ENCODE data around the gene SLC6A15.

Gene SLC6A15

DNA sequence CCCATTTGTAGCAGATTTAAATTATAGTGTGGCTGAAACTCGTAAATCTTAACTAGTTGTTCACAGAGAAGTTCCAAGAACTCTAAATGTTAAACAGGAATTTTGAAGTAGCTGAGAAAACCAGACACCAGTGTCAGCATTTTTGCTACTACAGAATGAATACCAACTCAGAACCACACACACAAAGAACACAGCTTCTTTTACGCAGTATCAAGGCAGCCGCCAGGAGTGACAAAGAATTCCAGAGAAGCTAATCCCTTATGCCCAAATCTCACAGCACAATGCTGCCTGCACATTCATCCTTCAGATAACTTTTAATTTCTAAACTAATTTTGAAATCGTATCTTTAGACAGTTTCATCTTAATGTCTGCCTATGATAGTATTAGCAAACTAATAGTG, 37.4 kb downstream of the SLC6A15 start:
- no peak for DNase-seq

DNA sequence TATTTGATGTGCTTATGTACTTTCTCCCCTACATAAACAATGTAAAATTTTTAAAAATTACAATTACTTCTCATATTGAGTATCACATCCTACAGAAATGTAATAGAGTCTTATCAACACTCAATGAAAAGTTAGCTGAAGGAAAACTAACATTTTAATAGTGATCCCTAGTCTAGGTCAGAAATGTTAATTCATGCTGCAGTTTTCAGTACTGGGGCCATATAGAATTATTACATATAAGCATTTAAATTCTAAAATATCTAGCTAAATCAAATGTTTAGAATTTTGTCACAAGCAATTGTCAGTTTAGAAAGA, 37.8 kb downstream of the SLC6A15 start:
- DNase-seq: no peak

DNA sequence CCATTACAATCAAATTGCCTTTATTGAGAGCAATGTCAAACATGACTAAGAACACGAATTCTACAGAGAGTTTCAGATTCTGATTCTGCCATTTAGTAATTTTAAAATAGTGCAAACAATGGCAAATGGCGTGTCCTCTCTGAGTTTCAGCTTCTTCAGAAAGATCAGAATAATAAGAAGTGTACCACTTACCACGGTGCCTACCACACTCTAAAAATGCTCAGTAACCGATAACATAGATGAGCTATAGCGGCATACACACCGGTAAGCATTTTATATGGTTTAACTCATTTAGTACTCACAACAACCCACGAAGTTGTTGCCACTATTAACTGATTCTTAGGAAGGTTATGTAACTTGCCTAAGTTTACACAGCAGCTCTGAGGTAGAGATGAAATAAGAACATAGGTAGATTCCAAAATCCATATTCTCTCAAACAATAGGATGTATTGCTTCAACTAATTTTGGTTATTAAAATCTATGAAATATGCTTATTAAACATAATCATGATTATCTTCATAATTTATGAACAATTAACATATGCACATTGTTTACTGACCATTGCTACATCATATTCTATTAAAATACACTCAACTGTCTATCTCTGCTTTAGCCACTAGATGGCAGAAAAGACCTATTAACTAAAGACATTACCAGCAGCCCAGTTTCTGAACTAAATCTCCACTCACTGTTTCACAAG, 38.3 kb downstream of the SLC6A15 start:
- no peak for DNase-seq

DNA sequence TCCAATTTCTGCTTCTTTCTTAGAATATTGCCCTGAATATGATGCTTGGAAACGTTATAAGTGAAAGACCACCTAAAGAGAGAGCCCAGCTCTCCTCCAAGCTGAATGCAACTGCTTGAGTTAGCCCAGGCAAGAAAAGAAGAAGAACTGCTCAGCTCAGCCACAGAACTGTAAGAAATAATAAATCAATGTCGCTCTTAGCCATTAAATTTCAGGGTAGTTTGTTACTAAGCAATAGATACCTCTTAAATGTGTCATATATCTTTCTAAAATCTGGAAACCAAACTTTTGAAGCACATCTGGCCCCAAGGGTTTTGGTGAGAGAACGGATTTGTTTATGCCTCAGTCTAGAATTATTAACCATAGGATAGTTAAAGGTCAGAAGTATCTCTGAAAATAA, 50.4 kb downstream of the SLC6A15 start:
- DNase-seq: no peak

DNA sequence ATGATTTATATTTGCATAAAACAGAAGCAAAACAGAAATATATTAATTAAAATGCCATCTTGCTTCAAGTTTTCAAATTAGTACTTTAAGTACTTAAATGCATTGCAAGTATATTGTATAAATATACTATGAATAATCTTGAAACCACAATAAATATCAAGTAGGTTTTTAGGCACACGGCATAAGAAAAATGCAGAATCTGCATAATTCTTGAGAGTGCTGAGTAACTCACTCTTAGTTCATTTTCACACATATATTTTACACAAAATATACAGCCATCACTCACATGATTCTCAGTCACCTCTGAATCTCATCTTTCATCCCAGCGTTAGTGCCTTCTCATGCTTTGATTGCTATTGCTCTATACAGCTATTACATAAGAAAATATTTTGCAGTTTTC, 51.9 kb downstream of the SLC6A15 start:
- no peak for DNase-seq

DNA sequence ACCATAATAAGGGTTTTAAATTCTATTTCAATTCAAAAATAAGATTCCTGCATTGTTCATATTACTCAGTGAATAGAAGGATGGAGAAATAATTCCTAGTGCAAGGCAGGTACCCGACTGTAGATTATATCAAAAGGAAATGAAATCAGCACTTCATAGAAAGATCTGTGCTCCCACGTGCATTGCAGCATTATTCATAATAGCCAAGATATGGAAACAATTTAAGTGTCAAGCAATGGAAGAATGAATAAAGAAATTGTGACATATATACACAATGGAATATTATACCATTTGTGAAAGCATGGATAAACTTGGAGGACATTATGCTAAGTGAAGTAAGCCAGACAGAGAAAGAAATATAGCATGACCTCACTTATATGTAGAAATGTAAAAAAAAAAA, 53.8 kb downstream of the SLC6A15 start:
- no peak for DNase-seq

DNA sequence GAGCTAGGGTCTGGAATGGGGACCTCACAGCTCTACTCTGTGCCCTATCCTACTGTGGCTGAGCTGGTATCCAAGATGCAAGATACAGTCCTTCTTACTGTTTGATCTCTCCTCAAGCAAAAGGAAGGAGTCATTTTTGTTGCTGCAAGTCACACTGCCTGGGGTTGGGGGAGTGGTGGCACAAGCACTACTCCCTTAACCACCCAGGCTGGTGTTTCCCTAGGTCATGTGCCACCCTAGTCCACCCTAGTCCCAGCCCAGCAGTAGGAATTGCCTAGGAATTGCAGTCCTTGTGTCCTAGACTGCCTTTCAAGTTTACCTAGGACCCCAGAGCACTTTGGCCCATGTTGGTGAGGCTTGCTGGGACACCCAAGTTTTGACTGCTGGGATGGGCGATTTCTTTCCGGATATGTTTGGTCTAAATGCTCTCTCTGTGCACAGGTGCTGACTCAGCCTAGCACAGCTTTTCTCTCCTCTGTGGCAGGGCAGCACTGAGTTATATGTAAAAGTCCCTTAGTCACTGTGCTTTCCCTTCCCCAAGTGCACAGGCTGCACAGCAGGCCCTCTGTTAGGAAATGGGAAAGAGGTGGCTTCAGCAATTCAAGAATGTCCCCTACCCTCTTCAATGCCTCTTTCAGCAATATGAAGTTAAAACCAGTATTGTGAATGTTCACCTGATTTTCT, 54.9 kb downstream of the SLC6A15 start:
- DNase-seq: no peak

DNA sequence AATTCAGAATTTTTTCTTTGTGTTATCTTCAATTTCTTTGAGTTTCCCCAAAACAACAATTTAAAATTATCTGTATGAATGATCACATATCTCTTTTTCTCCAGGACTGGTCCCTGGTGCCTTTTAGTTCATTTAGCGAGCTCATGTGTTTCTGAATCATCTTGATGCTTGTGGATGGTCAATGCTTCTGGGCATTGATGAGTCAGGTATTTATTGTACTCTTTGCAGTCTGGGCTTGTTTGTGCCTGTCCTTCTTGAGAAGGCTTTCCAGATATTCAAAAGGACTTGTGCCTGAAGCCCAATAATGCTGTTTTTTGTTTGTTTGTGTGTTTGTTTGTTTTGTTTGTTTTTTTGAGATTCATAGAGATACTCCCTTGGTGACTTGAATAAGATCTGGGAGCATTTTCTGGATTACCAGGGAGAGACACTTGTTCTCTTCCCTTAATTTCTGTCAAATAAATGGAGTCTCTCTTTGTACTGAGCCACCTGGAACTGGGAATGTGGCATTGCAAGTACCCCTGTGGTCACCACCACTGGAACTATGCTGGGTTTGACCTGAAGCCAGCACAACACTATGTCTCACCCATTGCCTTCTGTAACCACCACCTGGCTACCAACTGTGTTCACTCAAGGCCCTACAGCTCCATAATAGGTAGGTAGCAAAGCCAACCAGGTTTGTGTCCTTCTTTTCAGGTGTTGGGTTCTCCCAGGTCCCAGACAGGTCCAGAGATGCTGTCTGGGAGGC, 56.3 kb downstream of the SLC6A15 start:
- DNase-seq: no peak

DNA sequence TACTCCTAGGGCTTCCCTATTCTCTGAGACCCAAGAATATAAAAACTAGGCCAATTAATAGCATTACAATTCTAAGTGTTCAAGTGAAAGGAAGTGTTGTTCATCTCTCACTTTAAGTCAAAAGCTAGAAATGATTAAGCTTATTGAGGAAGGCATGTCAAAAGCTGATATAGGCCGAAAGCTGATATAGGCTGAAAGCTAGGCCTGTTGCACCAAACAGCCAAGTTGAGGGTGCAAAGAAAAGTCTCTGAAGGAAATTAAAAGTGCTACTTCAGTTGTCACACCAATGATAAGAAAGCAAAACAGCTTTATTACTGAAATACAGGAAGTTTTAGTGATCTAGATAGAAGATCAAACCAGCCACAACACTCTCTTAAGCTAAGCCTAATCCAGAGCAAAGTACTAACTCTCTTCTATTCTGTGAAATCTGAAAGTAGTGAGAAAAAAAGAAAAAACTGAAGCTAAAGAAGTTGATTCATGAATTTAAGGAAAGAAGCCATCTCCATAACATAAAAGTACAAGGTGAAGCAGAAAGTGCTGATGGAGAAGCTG, 68.9 kb downstream of the SLC6A15 start:
- no peak for DNase-seq

DNA sequence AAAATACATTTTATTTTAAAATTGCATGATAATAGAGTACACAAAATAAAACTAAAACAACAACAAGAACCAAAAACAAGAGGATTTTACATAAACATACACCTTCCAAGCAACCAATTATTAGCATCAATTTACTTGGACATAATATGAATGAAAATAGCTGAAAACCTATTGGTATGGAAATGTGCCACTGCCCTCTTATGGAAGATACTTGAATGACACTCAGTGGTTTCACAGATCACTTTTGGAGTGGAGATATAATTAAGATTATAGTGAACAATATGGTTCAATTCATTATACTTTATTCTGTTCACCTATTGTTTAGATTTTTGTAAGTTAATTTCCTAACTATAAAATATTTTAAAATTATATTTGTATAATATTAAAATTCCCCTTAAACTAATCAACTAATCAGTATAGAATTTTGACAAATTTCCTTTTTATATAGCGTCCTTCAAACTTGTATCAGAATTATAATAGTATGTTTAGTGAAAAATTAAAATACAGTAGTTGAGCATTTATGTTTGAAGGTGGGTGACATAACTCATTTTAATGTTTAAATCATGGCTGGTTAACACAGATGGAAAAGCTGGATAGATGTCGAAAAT, 70.1 kb downstream of the SLC6A15 start:
- DNase-seq: peak in 1 of 56 donors; percentile 1

DNA sequence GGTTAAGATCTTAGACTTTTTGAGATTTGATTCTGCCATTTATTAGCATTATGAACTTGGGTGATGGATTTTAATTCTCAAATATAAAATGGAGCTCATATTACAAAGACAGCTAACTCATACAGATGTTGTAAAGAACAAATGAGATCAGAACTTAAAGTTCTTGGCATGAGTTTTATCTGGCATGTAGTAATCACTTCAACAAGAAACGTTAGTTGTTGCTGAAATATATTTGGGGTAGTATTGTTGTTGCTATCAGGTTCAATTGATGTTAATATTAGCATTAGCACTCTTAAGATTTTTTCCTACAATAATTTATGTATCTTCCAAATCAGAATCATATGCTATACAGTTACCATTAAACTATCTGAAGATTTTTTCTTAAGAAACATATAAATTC, 71.0 kb downstream of the SLC6A15 start:
- DNase-seq: no peak

DNA sequence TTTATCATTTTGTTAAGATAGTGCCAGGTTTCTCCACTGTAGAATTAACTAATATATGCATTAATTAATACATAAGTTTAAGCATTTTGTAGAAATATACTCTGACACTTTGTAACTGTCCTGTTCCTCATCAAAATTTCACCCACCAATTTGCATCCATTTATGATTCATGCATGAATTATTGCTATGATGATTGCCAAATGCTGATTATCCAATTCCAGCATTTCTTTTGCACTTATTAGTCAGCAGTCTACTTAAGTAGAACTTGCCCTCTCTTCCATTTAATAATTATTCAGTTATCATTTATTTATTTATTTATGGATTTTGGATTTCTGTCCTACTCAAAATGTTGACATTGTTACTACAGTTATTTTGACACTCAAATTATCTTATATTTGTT, 72.2 kb downstream of the SLC6A15 start:
- no peak for DNase-seq

DNA sequence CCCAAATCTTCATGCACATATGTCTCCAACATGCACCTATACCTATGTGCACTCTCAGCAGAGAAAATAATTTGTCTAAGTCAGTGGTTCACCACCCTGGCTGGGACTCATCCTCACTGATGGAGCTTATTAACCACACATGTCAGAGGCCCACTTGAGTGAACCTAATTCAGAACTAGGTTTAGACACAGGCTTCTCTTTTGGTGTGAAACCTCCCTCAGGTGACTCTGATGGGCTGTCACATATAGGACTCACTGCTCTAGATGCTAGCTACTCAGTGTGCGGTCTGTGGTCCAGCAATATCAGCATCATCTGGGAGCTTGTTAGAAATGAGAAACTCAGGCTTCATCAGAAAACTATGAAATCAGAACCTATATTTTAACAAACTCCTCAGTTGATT, 85.7 kb downstream of the SLC6A15 start:
- DNase-seq: no peak

DNA sequence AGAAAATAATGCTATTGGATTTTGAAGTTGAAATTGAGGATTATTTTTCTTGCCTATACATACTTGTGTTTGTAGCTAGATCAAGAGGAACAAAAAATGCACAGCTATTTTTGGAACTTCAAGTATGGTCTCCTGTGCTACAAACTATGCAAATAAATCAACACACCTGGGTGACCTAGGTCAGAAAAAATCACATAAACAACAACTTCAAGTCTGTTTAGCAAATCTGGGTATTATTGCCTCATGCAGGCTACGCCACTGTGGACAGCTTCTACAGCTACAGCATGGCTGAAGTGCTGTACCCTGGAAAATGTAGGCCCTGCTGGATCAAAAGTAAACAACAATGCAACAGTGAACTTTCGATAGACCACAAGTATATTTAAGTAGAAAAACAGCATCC, 87.5 kb downstream of the SLC6A15 start:
- DNase-seq: no peak

DNA sequence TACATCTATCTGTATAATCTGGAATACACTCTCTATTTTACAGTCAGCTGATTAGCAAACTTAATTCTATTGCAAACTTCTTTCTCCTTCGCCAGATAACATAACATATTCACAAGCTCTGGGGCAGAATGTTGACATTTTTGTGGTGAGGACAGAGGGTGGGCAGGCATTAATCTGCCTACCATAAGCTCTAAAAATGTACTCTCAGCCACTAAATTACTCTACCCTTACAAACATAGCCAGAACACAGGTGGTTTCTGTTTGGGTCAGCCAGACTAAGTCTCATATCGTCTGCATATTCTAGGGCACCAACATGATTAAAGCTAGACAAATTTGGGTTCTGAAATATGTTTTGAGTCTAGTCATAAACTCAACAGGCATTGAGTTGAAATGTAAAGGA, 90.1 kb downstream of the SLC6A15 start:
- no peak for DNase-seq

DNA sequence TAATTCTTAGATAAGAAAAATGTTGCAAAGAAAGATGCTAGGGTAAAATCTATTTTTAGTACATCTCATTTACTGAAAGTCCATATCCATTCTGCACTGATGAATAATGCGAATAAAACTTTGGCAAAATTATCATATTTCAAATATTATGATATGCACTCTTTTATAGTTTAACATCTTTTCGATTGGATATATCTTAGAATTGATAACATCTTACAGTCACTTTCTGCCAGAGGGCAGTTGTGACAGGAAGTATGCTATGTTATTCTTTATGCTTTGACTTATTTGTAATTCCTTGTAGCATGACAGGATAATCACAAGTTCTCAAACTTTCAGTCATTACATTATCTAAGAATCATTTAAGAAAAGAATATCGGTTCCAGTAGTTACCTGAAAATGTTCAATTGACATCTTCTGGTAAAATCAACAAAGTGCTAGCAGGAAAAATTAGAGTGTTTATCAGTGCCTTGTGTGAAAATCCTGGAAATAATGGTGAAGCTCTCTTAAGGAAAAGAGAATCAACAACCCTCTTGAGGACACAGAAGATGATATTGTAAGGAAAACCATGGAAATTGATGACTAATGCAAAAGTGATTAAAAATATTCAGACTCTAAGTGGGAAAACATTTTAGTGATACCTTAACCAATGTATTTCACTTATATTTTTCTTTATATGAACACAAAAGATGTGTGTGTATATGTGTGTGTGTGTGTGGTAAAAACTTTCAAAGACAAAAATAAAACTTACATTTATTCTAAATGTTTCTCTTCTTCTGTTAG, 95.5 kb downstream of the SLC6A15 start:
- DNase-seq: no peak

DNA sequence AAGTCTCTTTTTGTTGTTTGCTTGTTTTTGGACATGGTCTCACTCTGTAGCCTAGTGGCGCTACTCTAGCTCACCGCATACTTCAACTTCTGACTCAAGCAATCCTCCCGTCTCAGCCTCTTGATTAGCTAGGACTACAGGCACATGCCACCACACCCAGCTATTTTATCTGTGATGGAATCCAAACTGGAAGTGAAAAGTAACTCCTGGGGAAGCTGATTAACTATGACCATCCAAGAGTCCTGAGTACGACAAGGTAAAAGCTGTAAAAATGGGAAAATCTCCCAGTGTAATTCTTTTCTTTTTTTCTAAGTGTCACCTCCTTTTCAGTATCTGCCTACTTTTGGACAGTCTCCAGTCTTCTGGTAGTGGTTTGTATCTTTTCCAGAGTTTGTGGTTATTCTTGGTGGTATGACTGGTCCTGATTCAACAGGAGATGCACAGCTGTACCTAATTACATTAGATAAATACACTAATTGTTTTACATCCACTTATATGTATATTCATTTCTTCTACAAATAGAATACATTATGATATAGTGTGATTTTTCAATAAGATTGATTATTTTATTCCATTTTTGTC, 97.8 kb downstream of the SLC6A15 start:
- no peak for DNase-seq

DNA sequence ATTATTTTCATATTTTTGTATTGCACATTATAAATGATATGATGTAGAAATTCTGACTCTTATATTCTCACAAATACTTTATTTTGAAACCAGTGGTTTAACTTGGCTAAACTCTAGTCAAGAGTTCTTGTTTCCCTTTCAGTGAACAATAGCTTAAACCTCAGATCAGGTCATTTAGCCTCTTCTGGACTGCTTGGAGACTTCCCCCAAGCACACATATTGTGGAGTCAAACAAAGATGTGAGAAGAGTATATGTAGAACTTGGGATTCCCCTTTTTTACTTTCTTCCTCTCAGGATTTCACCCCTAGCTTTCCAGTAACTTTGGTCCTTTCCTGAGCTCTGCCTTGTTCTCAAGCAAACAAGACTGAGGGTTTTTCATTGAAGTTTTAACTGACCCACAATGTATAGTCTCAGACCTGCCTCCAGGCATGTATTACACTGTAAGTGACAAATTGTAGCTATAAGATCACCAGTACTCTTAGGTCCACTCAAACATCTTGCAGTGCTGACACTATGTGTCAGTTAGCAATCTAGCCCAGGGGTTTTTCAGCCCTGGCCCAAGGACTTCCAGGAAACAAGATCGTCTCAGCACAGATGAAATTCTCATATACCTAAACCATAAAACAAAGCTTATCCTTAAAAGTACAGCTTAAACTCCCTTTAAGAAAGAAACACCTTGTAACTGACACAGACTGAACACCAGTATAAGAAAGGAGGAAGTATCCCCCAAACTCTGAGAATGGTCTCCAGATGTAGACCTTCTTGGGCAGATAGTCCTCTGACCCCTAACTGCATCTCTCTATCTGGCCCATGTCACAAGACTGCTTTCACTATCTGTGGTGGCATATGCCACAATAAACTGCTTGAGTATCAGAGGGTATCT, 98.6 kb downstream of the SLC6A15 start:
- DNase-seq: no peak

DNA sequence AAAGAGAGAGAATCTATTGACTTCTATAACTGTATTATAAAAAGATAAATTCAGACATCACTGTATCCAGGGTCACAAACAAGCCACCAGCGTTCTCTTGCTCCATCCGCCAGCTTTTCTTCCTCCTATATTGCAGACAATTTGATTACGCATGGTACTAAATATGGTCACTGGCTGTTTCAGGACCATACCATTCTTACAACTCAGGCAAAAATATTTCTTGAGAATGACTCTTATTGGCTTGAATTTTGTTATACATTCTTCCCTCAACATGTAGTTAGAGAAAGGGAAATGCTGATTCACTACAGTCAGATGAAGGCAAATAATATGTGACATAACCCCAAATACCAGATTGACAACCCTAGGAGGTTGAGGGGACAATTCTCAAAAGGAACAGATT, 101.3 kb downstream of the SLC6A15 start:
- no peak for DNase-seq

DNA sequence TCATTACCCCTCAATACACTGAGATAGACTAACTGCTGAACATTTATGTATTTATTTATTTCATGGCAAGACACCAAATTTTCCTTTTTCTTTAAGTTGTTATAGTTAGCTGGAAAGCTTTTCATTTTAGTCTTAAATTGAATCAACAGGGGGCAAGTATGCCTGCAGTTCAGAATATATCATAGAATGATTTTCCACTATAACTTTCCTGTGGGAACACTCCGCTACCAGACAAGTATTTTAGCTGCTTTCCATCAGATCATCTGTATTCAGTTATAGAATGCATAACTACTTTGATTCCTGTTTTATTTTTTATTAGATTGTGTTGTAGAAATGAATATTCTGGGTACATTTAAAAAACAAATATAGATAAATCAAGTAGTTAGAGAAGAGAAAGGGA, 102.0 kb downstream of the SLC6A15 start:
- DNase-seq: no peak
